ENCODE measurements around the gene CLEC11A. TPM values are rescaled to one million over a fixed set of nuclear protein-coding genes. Genes with fewer than 3 reads are reported as not detected.

The CLEC11A gene
- total and polyA plus RNA-seq, 2 of the 8 experiments (the other 6 are each of a cell fraction or from before 2014, with no cell fraction given), result 4.3 to 17.4 TPM

DNA sequence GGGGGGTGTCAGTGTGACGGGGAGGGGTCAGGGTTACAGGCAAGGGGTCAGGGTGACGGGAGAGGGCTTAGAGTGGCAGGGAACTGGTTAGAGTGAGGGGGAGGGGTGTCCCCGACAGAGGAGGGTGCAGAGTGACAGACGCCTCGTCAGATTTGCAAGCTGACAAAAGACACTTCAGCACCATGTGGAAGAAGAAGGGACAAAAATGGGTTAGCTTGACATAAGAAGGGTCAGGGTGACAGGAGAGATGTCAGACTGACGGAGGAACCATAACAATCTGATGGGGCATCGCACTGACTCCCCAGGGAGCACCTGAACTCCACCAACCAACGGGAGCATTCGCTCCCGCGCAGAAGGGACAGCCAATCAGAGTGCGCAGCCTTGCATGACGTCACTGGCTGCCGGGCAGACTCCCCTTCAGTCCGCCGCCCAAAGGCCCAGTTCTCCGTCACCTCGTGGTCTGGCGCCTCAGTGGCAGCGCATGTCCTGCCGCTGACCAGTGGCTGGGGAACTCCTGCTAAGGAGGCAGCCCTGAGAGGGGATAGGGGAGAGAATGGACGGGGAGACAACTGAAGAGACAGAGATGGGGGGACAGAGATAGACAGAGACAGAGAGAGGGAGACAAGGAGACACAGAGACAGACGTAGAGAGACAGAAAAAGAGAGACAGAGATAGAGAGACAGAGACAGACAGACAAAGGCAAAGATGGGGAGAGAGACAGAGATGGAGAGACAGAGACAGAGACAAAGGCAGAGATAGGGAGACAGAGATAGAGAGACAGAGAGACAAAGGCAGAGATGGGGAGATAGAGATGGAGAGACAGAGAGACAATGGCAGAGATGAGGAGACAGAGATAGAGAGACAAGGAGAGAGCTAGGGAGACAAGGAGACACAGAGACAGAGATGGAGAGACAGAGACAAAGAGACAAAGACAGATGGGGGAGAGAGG is 43.7 kb upstream of the CLEC11A start:
- no peaks in the 10 kb centered on the region for H3K9me3 ChIP-seq (ENCODE audit: insufficient read depth in 2 of 2, low read depth in 1 of 2, low read length in 1 of 2)
- no peak overlapping the region for H3K56ac ChIP-seq (replicated peaks; ENCODE audit: insufficient read length, low read depth, low read length)
- H3K9ac ChIP-seq (replicated peaks in 1 of 4; ENCODE audit: extremely low read depth in 1 of 4, low read depth in 3 of 4, low read length in 3 of 4), result no peak overlapping the region
- FAIRE-seq (peak; percentile 88), DNase-seq (ENCODE audit: low read depth in 1 of 2, low spot score in 2 of 2) (peak in 1 of 2 experiments; percentile 96)
- no peak overlapping the region for H3K14ac ChIP-seq (ENCODE audit: insufficient read length)
- no peak overlapping the region for H4K5ac ChIP-seq (ENCODE audit: insufficient read length, low read depth, low read length)
- H2BK120ac ChIP-seq (replicated peaks; ENCODE audit: low read depth, low read length), result no peak overlapping the region
- H3K4ac ChIP-seq (replicated peaks; ENCODE audit: insufficient read length, low read depth, low read length), result no peak overlapping the region
- H2BK12ac ChIP-seq (ENCODE audit: low read depth, low read length), result peak overlapping the region; percentile 39; the same call in 1 of the 2 replicates
- H3K4me3 ChIP-seq (ENCODE audit: extremely low read depth in 1 of 4, insufficient read depth in 2 of 4, low read depth in 3 of 4, low read length in 4 of 4), result no peak overlapping the region
- peaks cover 0 to 10% (median 5%) of the 10 kb centered on the region in 4 experiments; a peak in 4 of 7 replicates for H3K4me1 ChIP-seq (replicated peaks in 1 of 4; ENCODE audit: control insufficient read depth in 3 of 4, insufficient read depth in 4 of 4, low read length in 3 of 4)
- ChIA-PET POLR2A (ENCODE audit: partially characterized antibody) (interaction anchor here (2.0 kb wide), 1 partner anchor 10 kb away, joined by 4 read pairs; no protein-coding TSS in a partner anchor), CTCF (ENCODE audit: partially characterized antibody) (interaction anchor here (0.6 kb wide), 2 partner anchors 10 to 71 kb away, joined by 4 read pairs; no protein-coding TSS in a partner anchor)
- no peaks in the 10 kb centered on the region for H4K20me1 ChIP-seq (replicated peaks in 1 of 2; ENCODE audit: control insufficient read depth in 1 of 2, insufficient read depth in 2 of 2, low read length in 2 of 2)
- H3K23me2 ChIP-seq (ENCODE audit: low read depth, low read length), result peaks cover 3% of the 10 kb centered on the region
- H2BK20ac ChIP-seq (ENCODE audit: low read length), result no peak overlapping the region
- no peak overlapping the region for H3K27ac ChIP-seq (ENCODE audit: low read depth, low read length)
- H3K79me2 ChIP-seq (ENCODE audit: control insufficient read depth in 1 of 2, insufficient read depth in 2 of 2, low read length in 2 of 2), result no peaks in the 10 kb centered on the region
- H2AK5ac ChIP-seq (ENCODE audit: low read depth, low read length), result peak overlapping the region; percentile 32; the same call in 1 of the 2 replicates
- H3K36me3 ChIP-seq (ENCODE audit: control insufficient read depth in 2 of 4, insufficient read depth in 4 of 4, low read length in 3 of 4), result no peaks in the 10 kb centered on the region
- no peak overlapping the region for H2BK5ac ChIP-seq (ENCODE audit: low read depth, low read length)
- no peak overlapping the region for H3K23ac ChIP-seq (ENCODE audit: insufficient read length)
- H4K91ac ChIP-seq (replicated peaks; ENCODE audit: insufficient read length, low read length), result no peak overlapping the region
- no peak overlapping the region for H3K4me2 ChIP-seq (ENCODE audit: insufficient read depth in 1 of 2, low read depth in 2 of 2, low read length in 2 of 2)
- H2AFZ ChIP-seq (ENCODE audit: low read length), result no peak overlapping the region
- WGBS, 2 experiments (ENCODE audit: extremely low coverage in 1 of 2, insufficient coverage in 1 of 2, insufficient read length in 1 of 2, insufficient replicate concordance in 2 of 2, low coverage in 1 of 2, low lambda C conversion rate in 2 of 2, missing lambda C conversion rate in 1 of 2), result 29% methylated on average over 21 of the region's 23 CpGs; no CpG with 5 or more reads in 1 of the 2 experiments
- H3K18ac ChIP-seq (ENCODE audit: extremely low read depth, low read length), result no peak overlapping the region; the same call in 1 of the 2 replicates
- no peak overlapping the region for H4K8ac ChIP-seq (ENCODE audit: extremely low read depth, insufficient read depth, low read length)
- no peaks in the 10 kb centered on the region for H3K79me1 ChIP-seq (ENCODE audit: low read depth, low read length)
- no peak overlapping the region for H2BK15ac ChIP-seq (ENCODE audit: low read length)
- H3K27me3 ChIP-seq (replicated peaks in 1 of 4; ENCODE audit: control insufficient read depth in 3 of 4, extremely low read depth in 1 of 4, insufficient read depth in 3 of 4, low read length in 3 of 4), result peaks cover 1 to 36% (median 29%) of the 10 kb centered on the region in 4 experiments
- TF ChIP-seq KDM4A (IDR thresholded peaks at IDR 0.05; ENCODE audit: low read depth, low read length, severe bottlenecking) (no peak), HDAC2 (IDR thresholded peaks at IDR 0.05; ENCODE audit: borderline replicate concordance in 1 of 2, low read depth in 2 of 2, low read length in 2 of 2) (peak in 1 of 2 experiments; percentile 53; a peak in 1 of 4 replicates), BRCA1 (IDR thresholded peaks at IDR 0.05; ENCODE audit: low read depth, low read length) (no peak), RXRA (IDR thresholded peaks at IDR 0.05; ENCODE audit: insufficient read depth, low read depth, low read length) (no peak), NRF1 (IDR thresholded peaks at IDR 0.05; ENCODE audit: low read depth, low read length) (no peak), MAX (IDR thresholded peaks at IDR 0.05) (peak; percentile 97)
- TF ChIP-seq, protein P1, sequence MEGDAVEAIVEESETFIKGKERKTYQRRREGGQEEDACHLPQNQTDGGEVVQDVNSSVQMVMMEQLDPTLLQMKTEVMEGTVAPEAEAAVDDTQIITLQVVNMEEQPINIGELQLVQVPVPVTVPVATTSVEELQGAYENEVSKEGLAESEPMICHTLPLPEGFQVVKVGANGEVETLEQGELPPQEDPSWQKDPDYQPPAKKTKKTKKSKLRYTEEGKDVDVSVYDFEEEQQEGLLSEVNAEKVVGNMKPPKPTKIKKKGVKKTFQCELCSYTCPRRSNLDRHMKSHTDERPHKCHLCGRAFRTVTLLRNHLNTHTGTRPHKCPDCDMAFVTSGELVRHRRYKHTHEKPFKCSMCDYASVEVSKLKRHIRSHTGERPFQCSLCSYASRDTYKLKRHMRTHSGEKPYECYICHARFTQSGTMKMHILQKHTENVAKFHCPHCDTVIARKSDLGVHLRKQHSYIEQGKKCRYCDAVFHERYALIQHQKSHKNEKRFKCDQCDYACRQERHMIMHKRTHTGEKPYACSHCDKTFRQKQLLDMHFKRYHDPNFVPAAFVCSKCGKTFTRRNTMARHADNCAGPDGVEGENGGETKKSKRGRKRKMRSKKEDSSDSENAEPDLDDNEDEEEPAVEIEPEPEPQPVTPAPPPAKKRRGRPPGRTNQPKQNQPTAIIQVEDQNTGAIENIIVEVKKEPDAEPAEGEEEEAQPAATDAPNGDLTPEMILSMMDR (IDR thresholded peaks at IDR 0.05; ENCODE audit: control extremely low read depth in 1 of 3, insufficient read depth in 1 of 3, low read depth in 1 of 3, low read length in 3 of 3), result no peak
